Progenitor cell of endocrine pancreas (in vitro differentiated cells): ENCODE measurements around the gene CTNNA3. TPM values are rescaled to one million over a fixed set of nuclear protein-coding genes. Genes with fewer than 3 reads are reported as not detected.
"Not testable (repeated sequence)": the region's sequence is repeated elsewhere in the genome, so short reads cannot be mapped to it uniquely, and the experiment has no call there.

Source experiments
- DNase-seq: peaks from one replicate; pipeline ENCODE4 v3.0.0; 2021; ENCODE audit warnings: low spot score; ENCODE audit not compliant: unreplicated experiment
- H3K27ac Mint-ChIP-seq: 2 replicates; pipeline ENCODE4 v1.8.0; 2021; ENCODE audit warnings: mild to moderate bottlenecking, moderate library complexity, mixed read lengths
- H3K27me3 Mint-ChIP-seq: 2 replicates; pipeline ENCODE4 v1.8.0; 2021; ENCODE audit warnings: mixed read lengths
- H3K36me3 Mint-ChIP-seq: 2 replicates; pipeline ENCODE4 v1.8.0; 2022; ENCODE audit warnings: mixed read lengths; ENCODE audit not compliant: insufficient read depth
- H3K4me1 Mint-ChIP-seq: 2 replicates; pipeline ENCODE4 v1.8.0; 2021; ENCODE audit warnings: low read depth, mixed read lengths
- H3K4me3 Mint-ChIP-seq: 2 replicates; pipeline ENCODE4 v1.8.0; 2021; ENCODE audit warnings: low read depth, mild to moderate bottlenecking, moderate library complexity, mixed read lengths
- H3K9me3 Mint-ChIP-seq: 2 replicates; pipeline ENCODE4 v1.8.0; 2021; ENCODE audit warnings: low read depth, mixed read lengths
- CTCF ChIP-seq: fragments of 200-600 bp; sonication (generic); IDR thresholded peaks from one replicate; pipeline ENCODE4 v1.5.0; 2021; ENCODE audit warnings: antibody characterized with exemption, mild to moderate bottlenecking; ENCODE audit not compliant: unreplicated experiment
- total RNA-seq: library from RNA; stranded (reverse); gene quantifications from 2 replicates; pipeline ENCODE4 v1.2.1, GENCODE V29; 2021

The CTNNA3 gene
- total RNA-seq, 1 donor from 2014 or later, result 1.7 TPM

- H3K9me3 Mint-ChIP-seq, result peaks cover 14% of the 10 kb centered on the region
- no peak for DNase-seq
- no peak for TF ChIP-seq CTCF
- no peaks in the 10 kb centered on the region for H3K36me3 Mint-ChIP-seq
- H3K4me3 Mint-ChIP-seq, result no peak overlapping the region
- H3K27ac Mint-ChIP-seq, result no peak overlapping the region
- no peaks in the 10 kb centered on the region for H3K4me1 Mint-ChIP-seq
- no peaks in the 10 kb centered on the region for H3K27me3 Mint-ChIP-seq
Measured at GRCh38 chr10:67221939-67222494, 474.0 kb downstream of the CTNNA3 start.

- H3K9me3 Mint-ChIP-seq, result no peaks in the 10 kb centered on the region
- H3K27me3 Mint-ChIP-seq, result no peaks in the 10 kb centered on the region
- DNase-seq, result no peak
- no peak overlapping the region for H3K27ac Mint-ChIP-seq
- H3K4me1 Mint-ChIP-seq, result no peaks in the 10 kb centered on the region
- TF ChIP-seq CTCF, result no peak
- no peak overlapping the region for H3K4me3 Mint-ChIP-seq
- no peaks in the 10 kb centered on the region for H3K36me3 Mint-ChIP-seq
Measured at GRCh38 chr10:67211680-67212079, 484.3 kb downstream of the CTNNA3 start.

- not testable (repeated sequence) for H3K27me3 Mint-ChIP-seq, H3K27ac Mint-ChIP-seq, H3K4me1 Mint-ChIP-seq, H3K36me3 Mint-ChIP-seq, H3K4me3 Mint-ChIP-seq, H3K9me3 Mint-ChIP-seq, DNase-seq
Measured at GRCh38 chr10:67207923-67208322, 488.1 kb downstream of the CTNNA3 start.

GRCh38 chr10:67200913-67201564 lies 495.0 kb downstream of the CTNNA3 start:
- no peak overlapping the region for H3K27ac Mint-ChIP-seq
- no peaks in the 10 kb centered on the region for H3K9me3 Mint-ChIP-seq
- TF ChIP-seq CTCF, result no peak
- no peak overlapping the region for H3K4me3 Mint-ChIP-seq
- H3K36me3 Mint-ChIP-seq, result no peaks in the 10 kb centered on the region
- H3K27me3 Mint-ChIP-seq, result no peaks in the 10 kb centered on the region
- H3K4me1 Mint-ChIP-seq, result peaks cover 2% of the 10 kb centered on the region
- DNase-seq, result no peak

GRCh38 chr10:67175354-67175753 lies 520.6 kb downstream of the CTNNA3 start:
- no peaks in the 10 kb centered on the region for H3K9me3 Mint-ChIP-seq
- TF ChIP-seq CTCF, result no peak
- no peaks in the 10 kb centered on the region for H3K27me3 Mint-ChIP-seq
- no peak for DNase-seq
- H3K4me3 Mint-ChIP-seq, result no peak overlapping the region
- H3K36me3 Mint-ChIP-seq, result no peaks in the 10 kb centered on the region
- H3K27ac Mint-ChIP-seq, result no peak overlapping the region
- no peaks in the 10 kb centered on the region for H3K4me1 Mint-ChIP-seq

GRCh38 chr10:67173787-67174186 lies 522.2 kb downstream of the CTNNA3 start:
- no peaks in the 10 kb centered on the region for H3K36me3 Mint-ChIP-seq
- no peaks in the 10 kb centered on the region for H3K27me3 Mint-ChIP-seq
- no peak overlapping the region for H3K27ac Mint-ChIP-seq
- H3K4me1 Mint-ChIP-seq, result no peaks in the 10 kb centered on the region
- H3K9me3 Mint-ChIP-seq, result peaks cover 9% of the 10 kb centered on the region
- DNase-seq, result no peak
- TF ChIP-seq CTCF, result no peak
- no peak overlapping the region for H3K4me3 Mint-ChIP-seq
